DND-41 (cell line): ENCODE data around the gene RNF138.

Experiments used
- CTCF ChIP-seq: IDR thresholded peaks from 2 replicates; pipeline ENCODE4 v1.5.1; 2012; ENCODE audit warnings: borderline replicate concordance, low read length, moderate library complexity, mild to moderate bottlenecking; ENCODE audit not compliant: poor library complexity, severe bottlenecking; ENCODE audit errors: extremely low read depth
- EZH2 ChIP-seq: IDR thresholded peaks from 3 replicates; pipeline ENCODE4 v1.6.1; 2012; ENCODE audit warnings: borderline replicate concordance, low read depth, mild to moderate bottlenecking, moderate library complexity, low read length, inconsistent platforms; ENCODE audit not compliant: severe bottlenecking

GRCh38 chr18:32152705-32153448 is 61.2 kb downstream of the RNF138 start:
- TF ChIP-seq CTCF (no peak), EZH2 (no peak)
